Adrenal gland (tissue), 5 donors: Measurements from ENCODE around the gene ZNF302.

Experiments
- CTCF ChIP-seq, 6 experiments: fragments of 450-650 bp in 4 of 6; fragments of 200-600 bp in 2 of 6; sonication (generic) in 1 of 6; IDR thresholded peaks; 1 replicate in 5 of 6; 2 replicates in 1 of 6; pipeline versions ENCODE4 v1.5.1 to v1.8.0; 2016 to 2021; ENCODE audit warnings: antibody characterized with exemption in 6 of 6, mild to moderate bottlenecking in 2 of 6, moderate library complexity in 1 of 6
- POLR2A ChIP-seq, 2 donors: fragments of 450-650 bp; IDR thresholded peaks; one replicate each; pipeline ENCODE4 v1.6.1; 2017; ENCODE audit warnings: antibody characterized with exemption in 2 of 2, mild to moderate bottlenecking in 2 of 2, moderate library complexity in 1 of 2
- donor health status: DM: no; HTN: no; CAD: no.

- TF ChIP-seq CTCF (IDR thresholded peaks at IDR 0.05) (no peak), POLR2A (IDR thresholded peaks at IDR 0.05) (no peak)
Measured at GRCh38 chr19:34722353-34722752, 44.9 kb downstream of the ZNF302 start.
